ENCODE results near the gene AKTIP. TPM values are rescaled to one million over a fixed set of nuclear protein-coding genes. Genes with fewer than 3 reads are reported as not detected.

Gene AKTIP
- total RNA-seq, 2 experiments from 2014 or later = 12.4 to 17.9 TPM

DNA sequence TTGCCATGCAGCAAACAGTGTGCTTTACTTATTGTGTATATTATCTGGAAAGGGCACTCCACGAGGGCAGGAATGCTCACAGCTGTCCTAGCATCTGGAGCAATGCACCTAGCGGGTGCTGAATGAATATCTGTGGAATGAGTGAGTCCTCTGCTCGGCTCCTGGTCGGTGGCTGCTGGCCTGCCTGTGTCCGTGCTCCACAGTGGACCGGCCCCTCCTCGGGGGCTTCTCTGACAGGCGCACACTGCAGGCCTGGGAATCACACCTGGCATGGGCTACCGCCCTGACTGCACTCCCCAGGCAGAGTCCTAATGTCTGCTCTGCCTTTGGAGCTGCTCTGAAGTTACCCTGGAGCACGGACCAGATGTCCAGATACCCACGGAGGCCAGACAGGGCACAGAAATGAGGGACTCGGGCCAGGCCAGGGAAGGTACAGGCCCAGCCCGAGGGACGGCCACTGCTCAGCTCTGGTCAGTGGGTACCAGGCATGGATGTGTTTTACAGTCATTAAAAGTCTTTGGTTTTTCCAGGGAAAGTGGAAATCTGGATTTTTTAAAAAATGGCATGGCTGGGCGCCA lies 21.1 kb upstream of the AKTIP start:
- Histone ChIP-seq H3K36me3 (ENCODE audit: insufficient read depth, low read length) (no peaks in the 10 kb centered on the region), H3K9me3 (ENCODE audit: low read length) (no peaks in the 10 kb centered on the region), H4K20me1 (ENCODE audit: insufficient read depth, low read length) (no peaks in the 10 kb centered on the region), H3K4me1 (ENCODE audit: insufficient read depth, low read length, poor library complexity, severe bottlenecking) (peaks cover 9% of the 10 kb centered on the region), H3K4me2 (ENCODE audit: low read length) (no peak overlapping the region), H3K27ac (ENCODE audit: low read depth, low read length, poor library complexity, severe bottlenecking) (no peak overlapping the region), H3K4me3 (ENCODE audit: low read depth, low read length, poor library complexity, severe bottlenecking) (no peak overlapping the region), H2AFZ (ENCODE audit: low read length) (no peak overlapping the region), H3K79me2 (ENCODE audit: insufficient read depth, low read depth, low read length) (no peaks in the 10 kb centered on the region), H3K9me2 (ENCODE audit: insufficient read depth, low read length) (no peaks in the 10 kb centered on the region)
- no TSS peak for BruUV-seq (replicated peaks)
- no peak for DNase-seq (ENCODE audit: low spot score)
- ChIA-PET CTCF (ENCODE audit: unreplicated experiment) (no interaction called here), POLR2A (no interaction called here)
- intact Hi-C loops (cut with micrococcal nuclease; ENCODE audit: unreplicated experiment) = no loop called here
- TF ChIP-seq, protein P1, sequence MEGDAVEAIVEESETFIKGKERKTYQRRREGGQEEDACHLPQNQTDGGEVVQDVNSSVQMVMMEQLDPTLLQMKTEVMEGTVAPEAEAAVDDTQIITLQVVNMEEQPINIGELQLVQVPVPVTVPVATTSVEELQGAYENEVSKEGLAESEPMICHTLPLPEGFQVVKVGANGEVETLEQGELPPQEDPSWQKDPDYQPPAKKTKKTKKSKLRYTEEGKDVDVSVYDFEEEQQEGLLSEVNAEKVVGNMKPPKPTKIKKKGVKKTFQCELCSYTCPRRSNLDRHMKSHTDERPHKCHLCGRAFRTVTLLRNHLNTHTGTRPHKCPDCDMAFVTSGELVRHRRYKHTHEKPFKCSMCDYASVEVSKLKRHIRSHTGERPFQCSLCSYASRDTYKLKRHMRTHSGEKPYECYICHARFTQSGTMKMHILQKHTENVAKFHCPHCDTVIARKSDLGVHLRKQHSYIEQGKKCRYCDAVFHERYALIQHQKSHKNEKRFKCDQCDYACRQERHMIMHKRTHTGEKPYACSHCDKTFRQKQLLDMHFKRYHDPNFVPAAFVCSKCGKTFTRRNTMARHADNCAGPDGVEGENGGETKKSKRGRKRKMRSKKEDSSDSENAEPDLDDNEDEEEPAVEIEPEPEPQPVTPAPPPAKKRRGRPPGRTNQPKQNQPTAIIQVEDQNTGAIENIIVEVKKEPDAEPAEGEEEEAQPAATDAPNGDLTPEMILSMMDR (conservative IDR thresholded peaks at IDR 0.05; ENCODE audit: low read length) = no peak
- no peak for TF ChIP-seq EZH2phosphoT487 (IDR thresholded peaks at IDR 0.05; ENCODE audit: borderline replicate concordance, low read depth, low read length)

DNA sequence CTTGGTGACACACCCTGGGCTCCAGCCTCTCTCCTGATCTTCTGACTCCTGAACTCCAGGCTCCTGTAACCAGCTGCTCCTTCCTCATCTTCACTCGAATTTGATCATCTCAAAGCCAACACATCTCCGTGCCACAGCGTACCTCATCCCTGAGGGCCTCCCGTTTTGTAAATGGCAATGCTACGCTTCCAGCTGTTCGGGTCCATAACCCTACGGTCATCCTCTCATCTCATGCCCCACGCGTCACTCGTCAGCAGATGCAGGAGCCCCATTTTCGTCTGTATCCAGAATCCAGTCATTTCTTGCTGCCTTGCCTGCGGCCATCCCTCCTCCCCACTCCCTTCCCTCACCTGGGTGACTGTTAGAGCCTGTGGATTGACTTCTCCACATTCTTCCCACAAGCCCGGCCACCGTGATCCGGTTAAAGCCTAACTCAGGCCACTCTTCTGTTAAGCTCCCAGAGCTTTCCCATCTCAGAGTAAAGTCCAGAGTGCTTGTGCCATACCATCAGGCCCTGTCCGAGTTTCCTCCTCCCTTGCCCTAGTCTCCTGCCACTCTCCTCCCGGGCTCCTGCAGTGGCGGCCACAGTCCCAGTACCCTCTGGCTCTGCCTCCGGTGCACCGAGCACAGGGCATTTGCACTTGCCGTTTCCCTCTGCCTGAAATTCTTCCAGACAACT lies 20.3 kb upstream of the AKTIP start:
- Histone ChIP-seq H3K79me2 (ENCODE audit: insufficient read depth, low read depth, low read length) (no peaks in the 10 kb centered on the region), H3K4me1 (ENCODE audit: insufficient read depth, low read length, poor library complexity, severe bottlenecking) (peaks cover 17% of the 10 kb centered on the region), H3K4me2 (ENCODE audit: low read length) (no peak overlapping the region), H3K27ac (ENCODE audit: low read depth, low read length, poor library complexity, severe bottlenecking) (no peak overlapping the region), H3K36me3 (ENCODE audit: insufficient read depth, low read length) (no peaks in the 10 kb centered on the region), H4K20me1 (ENCODE audit: insufficient read depth, low read length) (no peaks in the 10 kb centered on the region), H3K9me2 (ENCODE audit: insufficient read depth, low read length) (no peaks in the 10 kb centered on the region), H2AFZ (ENCODE audit: low read length) (no peak overlapping the region), H3K4me3 (ENCODE audit: low read depth, low read length, poor library complexity, severe bottlenecking) (no peak overlapping the region), H3K9me3 (ENCODE audit: low read length) (no peaks in the 10 kb centered on the region)
- no peak for DNase-seq (ENCODE audit: low spot score)
- BruUV-seq (replicated peaks) = no TSS peak
- ChIA-PET POLR2A (no interaction called here), CTCF (ENCODE audit: unreplicated experiment) (no interaction called here)
- TF ChIP-seq EZH2phosphoT487 (IDR thresholded peaks at IDR 0.05; ENCODE audit: borderline replicate concordance, low read depth, low read length) = no peak
- TF ChIP-seq, protein P1 (conservative IDR thresholded peaks at IDR 0.05; ENCODE audit: low read length) = no peak
- intact Hi-C loops (cut with micrococcal nuclease; ENCODE audit: unreplicated experiment) = no loop called here

Measured in OCI-LY7 (cell line).